Measurements from ENCODE around the gene SDC3. TPM values are rescaled to one million over a fixed set of nuclear protein-coding genes. Genes with fewer than 3 reads are reported as not detected.

Gene SDC3
- total RNA-seq, 4 donors from 2014 or later: 7.7 to 16.7 (median 15.1) TPM

GRCh38 chr1:30882678-30883388, 25.7 kb downstream of the SDC3 start:
- Histone ChIP-seq H3K9me3 (no peaks in the 10 kb centered on the region), H3K4me1 (peaks cover 7% of the 10 kb centered on the region), H3K27ac (no peak overlapping the region), H3K36me3 (no peaks in the 10 kb centered on the region), H3K4me3 (no peak overlapping the region), H3K27me3 (no peaks in the 10 kb centered on the region)
- TF ChIP-seq POLR2AphosphoS5 (IDR thresholded peaks at IDR 0.05) (no peak), POLR2A (IDR thresholded peaks at IDR 0.05) (no peak), EP300 (IDR thresholded peaks at IDR 0.05) (no peak), CTCF (IDR thresholded peaks at IDR 0.05) (no peak)
- DNase-seq (ENCODE audit: low spot score in 2 of 2): no peak
- WGBS: 84% methylated on average over 14 of the region's 14 CpGs

- H3K36me3 ChIP-seq: peaks cover 3% of the 10 kb centered on the region
- no peaks in the 10 kb centered on the region for H3K27me3 ChIP-seq
- H3K27ac ChIP-seq: no peak overlapping the region
- WGBS: 80% methylated on average over 23 of the region's 25 CpGs
- TF ChIP-seq POLR2A (IDR thresholded peaks at IDR 0.05) (no peak), POLR2AphosphoS5 (IDR thresholded peaks at IDR 0.05) (no peak), EP300 (IDR thresholded peaks at IDR 0.05) (no peak), CTCF (IDR thresholded peaks at IDR 0.05) (no peak)
- H3K4me1 ChIP-seq: peaks cover 14% of the 10 kb centered on the region
- H3K9me3 ChIP-seq: no peaks in the 10 kb centered on the region
- no peak overlapping the region for H3K4me3 ChIP-seq
- no peak for DNase-seq (ENCODE audit: low spot score in 2 of 2)
Measured at GRCh38 chr1:30881319-30882181, 27.0 kb downstream of the SDC3 start.

- Histone ChIP-seq H3K27ac (no peak overlapping the region), H3K4me3 (no peak overlapping the region), H3K27me3 (no peaks in the 10 kb centered on the region), H3K36me3 (peaks cover 6% of the 10 kb centered on the region), H3K9me3 (no peaks in the 10 kb centered on the region), H3K4me1 (peaks cover 14% of the 10 kb centered on the region)
- 78% methylated on average over 11 of the region's 11 CpGs for WGBS
- no peak for TF ChIP-seq POLR2AphosphoS5 (IDR thresholded peaks at IDR 0.05)
- TF ChIP-seq POLR2A (IDR thresholded peaks at IDR 0.05): no peak
- TF ChIP-seq EP300 (IDR thresholded peaks at IDR 0.05): no peak
- TF ChIP-seq CTCF (IDR thresholded peaks at IDR 0.05): no peak
- DNase-seq (ENCODE audit: low spot score in 2 of 2): no peak
Measured at GRCh38 chr1:30880678-30881318, 27.8 kb downstream of the SDC3 start.

GRCh38 chr1:30879940-30880677, 28.4 kb downstream of the SDC3 start:
- H3K36me3 ChIP-seq: peaks cover 6% of the 10 kb centered on the region
- 67% methylated on average over 17 of the region's 17 CpGs for WGBS
- H3K27ac ChIP-seq: no peak overlapping the region
- TF ChIP-seq EP300 (IDR thresholded peaks at IDR 0.05) (no peak), CTCF (IDR thresholded peaks at IDR 0.05) (no peak), POLR2AphosphoS5 (IDR thresholded peaks at IDR 0.05) (no peak), POLR2A (IDR thresholded peaks at IDR 0.05) (no peak)
- DNase-seq (ENCODE audit: low spot score in 2 of 2): no peak
- H3K27me3 ChIP-seq: no peaks in the 10 kb centered on the region
- H3K4me1 ChIP-seq: peaks cover 14% of the 10 kb centered on the region
- no peaks in the 10 kb centered on the region for H3K9me3 ChIP-seq
- no peak overlapping the region for H3K4me3 ChIP-seq
